Endometrial microvascular endothelial cells (primary cell): ENCODE results near the gene TRIM56. TPM values are rescaled to one million over a fixed set of nuclear protein-coding genes. Genes with fewer than 3 reads are reported as not detected.
"Not testable (repeated sequence)": the region's sequence is repeated elsewhere in the genome, so short reads cannot be mapped to it uniquely, and the experiment has no call there.

Experiments used
- in situ Hi-C: cut with HindIII; loops from 2 replicates; pipeline ENCODE4 v1.10.0; 2017; ENCODE audit warnings: low sequenced_read_pairs, low pct_unique_long_range_greater_than_20kb; ENCODE audit errors: inconsistent ontology term
- total RNA-seq: library from RNA; depleted of rRNA; stranded (reverse); fragments of >200 nt; gene quantifications from one replicate; pipeline ENCODE4 v1.2.3, GENCODE V29; 2015; ENCODE audit errors: inconsistent ontology term

The TRIM56 gene
- 13.9 TPM for total RNA-seq

GRCh38 chr7:101085162-101085964 lies at the start of gene TRIM56:
TRIM56 (plus strand) TSS chr7:101085481; CDS start chr7:101087313, 1,832 bp downstream.
- in situ Hi-C loops, result no loop called here

GRCh38 chr7:101035941-101036340 lies 49.3 kb upstream of the TRIM56 start:
- in situ Hi-C loops, result no loop called here

GRCh38 chr7:101041283-101041682 lies 44.0 kb upstream of the TRIM56 start:
- in situ Hi-C loops, result not testable (repeated sequence)

- in situ Hi-C loops, result loop anchor here (10.0 kb wide), 1 partner anchor 174 kb away; the partner anchor contains the start of gene UFSP1
These were observed 26.9 kb upstream of the TRIM56 start for GRCh38 chr7:101058355-101058754.

- in situ Hi-C loops, result loop anchor here (10.0 kb wide), 1 partner anchor 175 kb away; the partner anchor contains the start of gene UFSP1
These were observed 25.7 kb upstream of the TRIM56 start for GRCh38 chr7:101059620-101059942.

GRCh38 chr7:101060992-101061391 lies 24.3 kb upstream of the TRIM56 start:
- in situ Hi-C loops, result no loop called here

- in situ Hi-C loops, result not testable (repeated sequence)
These were observed 21.1 kb upstream of the TRIM56 start for GRCh38 chr7:101064176-101064550.

- in situ Hi-C loops, result not testable (repeated sequence)
These were observed 20.1 kb upstream of the TRIM56 start for GRCh38 chr7:101065162-101065561.

GRCh38 chr7:101066141-101066832 lies 19.0 kb upstream of the TRIM56 start:
- in situ Hi-C loops, result no loop called here

GRCh38 chr7:101066833-101067177 lies 18.5 kb upstream of the TRIM56 start:
- in situ Hi-C loops, result no loop called here

- in situ Hi-C loops, result no loop called here
These were observed 16.9 kb upstream of the TRIM56 start for GRCh38 chr7:101068401-101068800.

GRCh38 chr7:101071362-101072104 lies 13.7 kb upstream of the TRIM56 start:
- in situ Hi-C loops, result not testable (repeated sequence)

- in situ Hi-C loops, result no loop called here
These were observed 9.6 kb upstream of the TRIM56 start for GRCh38 chr7:101075646-101076045.

GRCh38 chr7:101076183-101076582 lies 9.1 kb upstream of the TRIM56 start:
- in situ Hi-C loops, result not testable (repeated sequence)

GRCh38 chr7:101077303-101078086 lies 7.8 kb upstream of the TRIM56 start:
- in situ Hi-C loops, result no loop called here

- in situ Hi-C loops, result no loop called here
These were observed 3.8 kb upstream of the TRIM56 start for GRCh38 chr7:101081432-101081831.

- in situ Hi-C loops, result no loop called here
These were observed 468 bp upstream of the TRIM56 start for GRCh38 chr7:101084865-101085161.

- in situ Hi-C loops, result no loop called here
These were observed 2.2 kb downstream of the TRIM56 start for GRCh38 chr7:101087334-101088068.

GRCh38 chr7:101088069-101088425 lies 2.8 kb downstream of the TRIM56 start:
- in situ Hi-C loops, result no loop called here
